Non-pigmented ciliary epithelial cell (primary cell): Measurements from ENCODE around the gene C10orf90.

Experiments used
- DNase-seq: peaks from one replicate; pipeline ENCODE4 v3.0.0-alpha.2; 2010; ENCODE audit warnings: low read depth

Gene C10orf90

GRCh38 chr10:126670056-126670894 is at the start of gene C10orf90:
C10orf90 (minus strand) TSS chr10:126670693; CDS start chr10:126670480, 213 bp downstream.
- DNase-seq: no peak

GRCh38 chr10:126716366-126716765 is 45.9 kb upstream of the C10orf90 start:
- no peak for DNase-seq

- DNase-seq: no peak
These were observed 43.1 kb upstream of the C10orf90 start for GRCh38 chr10:126713594-126713993.

GRCh38 chr10:126712681-126713080 is 42.2 kb upstream of the C10orf90 start:
- DNase-seq: no peak

- DNase-seq: no peak
These were observed 35.6 kb upstream of the C10orf90 start for GRCh38 chr10:126705951-126706565.

- no peak for DNase-seq
These were observed 34.6 kb upstream of the C10orf90 start for GRCh38 chr10:126705131-126705530.

- no peak for DNase-seq
These were observed 34.2 kb upstream of the C10orf90 start for GRCh38 chr10:126704649-126705048.

- DNase-seq: no peak
These were observed 31.7 kb upstream of the C10orf90 start for GRCh38 chr10:126702181-126702580.

- no peak for DNase-seq
These were observed 31.0 kb upstream of the C10orf90 start for GRCh38 chr10:126701526-126701925.

GRCh38 chr10:126696684-126697083 is 26.2 kb upstream of the C10orf90 start:
- DNase-seq: no peak

GRCh38 chr10:126691456-126691855 is 21.0 kb upstream of the C10orf90 start:
- no peak for DNase-seq

- no peak for DNase-seq
These were observed 20.0 kb upstream of the C10orf90 start for GRCh38 chr10:126690534-126690933.

GRCh38 chr10:126689461-126689994 is 19.0 kb upstream of the C10orf90 start:
- no peak for DNase-seq

GRCh38 chr10:126687121-126687606 is 16.7 kb upstream of the C10orf90 start:
- no peak for DNase-seq

- no peak for DNase-seq
These were observed 16.2 kb upstream of the C10orf90 start for GRCh38 chr10:126686719-126687118.

- no peak for DNase-seq
These were observed 15.8 kb upstream of the C10orf90 start for GRCh38 chr10:126686268-126686667.

GRCh38 chr10:126685756-126686155 is 15.3 kb upstream of the C10orf90 start:
- no peak for DNase-seq

- DNase-seq: no peak
These were observed 13.8 kb upstream of the C10orf90 start for GRCh38 chr10:126684171-126684745.

- DNase-seq: no peak
These were observed 13.0 kb upstream of the C10orf90 start for GRCh38 chr10:126683466-126683865.

- DNase-seq: no peak
These were observed 5.4 kb upstream of the C10orf90 start for GRCh38 chr10:126675656-126676438.

- no peak for DNase-seq
These were observed 4.4 kb upstream of the C10orf90 start for GRCh38 chr10:126674741-126675515.
